RWPE2 (cell line): ENCODE measurements around the gene KCMF1.

ENCODE experiments used
- ATAC-seq: fragments of 200-7000 bp; cut with Tn5 transposase; 3 replicates; pipeline ENCODE4 v1.9.1; 2021; ENCODE audit warnings: low read depth
- DNase-seq: peaks from one replicate; pipeline ENCODE4 v3.0.0-alpha.2; 2020; ENCODE audit warnings: low spot score
- H3K27ac ChIP-seq: fragments of 450-650 bp; 2 replicates; pipeline ENCODE4 v1.5.1; 2017; ENCODE audit warnings: mild to moderate bottlenecking; ENCODE audit not compliant: poor library complexity, severe bottlenecking
- H3K27me3 ChIP-seq: fragments of 250-450 bp; sonication (Bioruptor Pico); 2 replicates; pipeline ENCODE4 v1.5.1; 2021; ENCODE audit warnings: mild to moderate bottlenecking, moderate library complexity; ENCODE audit not compliant: insufficient read depth, poor library complexity, severe bottlenecking
- H3K36me3 ChIP-seq: fragments of 250-450 bp; sonication (Bioruptor Pico); 2 replicates; pipeline ENCODE4 v1.5.1; 2020; ENCODE audit warnings: low read depth, mild to moderate bottlenecking, moderate library complexity
- H3K4me1 ChIP-seq: fragments of 250-450 bp; sonication (Bioruptor Pico); 2 replicates; pipeline ENCODE4 v1.5.1; 2021; ENCODE audit warnings: mild to moderate bottlenecking, moderate library complexity; ENCODE audit not compliant: insufficient read depth, poor library complexity, severe bottlenecking
- H3K4me3 ChIP-seq: fragments of 250-450 bp; sonication (Bioruptor Pico); 2 replicates; pipeline ENCODE4 v1.5.1; 2021; ENCODE audit warnings: mild to moderate bottlenecking, moderate library complexity; ENCODE audit not compliant: severe bottlenecking
- H3K9me3 ChIP-seq: fragments of 250-450 bp; sonication (Bioruptor Pico); 2 replicates; pipeline ENCODE4 v1.5.1; 2021; ENCODE audit warnings: mild to moderate bottlenecking, moderate library complexity; ENCODE audit not compliant: severe bottlenecking
- TF ChIP-seq, protein P1 (sequence below): fragments of 450-650 bp; IDR thresholded peaks from one replicate; pipeline ENCODE4 v1.5.1; 2017; ENCODE audit warnings: mild to moderate bottlenecking, moderate library complexity; ENCODE audit not compliant: poor library complexity, severe bottlenecking

The KCMF1 gene

GRCh38 chr2:85016446-85016845 is 45.5 kb downstream of the KCMF1 start:
- Histone ChIP-seq H3K4me1 (peaks cover 39% of the 10 kb centered on the region), H3K4me3 (no peak overlapping the region)

GRCh38 chr2:85017411-85018048 is 46.6 kb downstream of the KCMF1 start:
- Histone ChIP-seq H3K27me3 (no peaks in the 10 kb centered on the region), H3K27ac (peak overlapping the region; percentile 10), H3K36me3 (peaks cover 30% of the 10 kb centered on the region), H3K4me1 (peaks cover 39% of the 10 kb centered on the region), H3K4me3 (no peak overlapping the region), H3K9me3 (no peaks in the 10 kb centered on the region)
- DNase-seq (no peak), ATAC-seq (no peak)
- TF ChIP-seq, protein P1, sequence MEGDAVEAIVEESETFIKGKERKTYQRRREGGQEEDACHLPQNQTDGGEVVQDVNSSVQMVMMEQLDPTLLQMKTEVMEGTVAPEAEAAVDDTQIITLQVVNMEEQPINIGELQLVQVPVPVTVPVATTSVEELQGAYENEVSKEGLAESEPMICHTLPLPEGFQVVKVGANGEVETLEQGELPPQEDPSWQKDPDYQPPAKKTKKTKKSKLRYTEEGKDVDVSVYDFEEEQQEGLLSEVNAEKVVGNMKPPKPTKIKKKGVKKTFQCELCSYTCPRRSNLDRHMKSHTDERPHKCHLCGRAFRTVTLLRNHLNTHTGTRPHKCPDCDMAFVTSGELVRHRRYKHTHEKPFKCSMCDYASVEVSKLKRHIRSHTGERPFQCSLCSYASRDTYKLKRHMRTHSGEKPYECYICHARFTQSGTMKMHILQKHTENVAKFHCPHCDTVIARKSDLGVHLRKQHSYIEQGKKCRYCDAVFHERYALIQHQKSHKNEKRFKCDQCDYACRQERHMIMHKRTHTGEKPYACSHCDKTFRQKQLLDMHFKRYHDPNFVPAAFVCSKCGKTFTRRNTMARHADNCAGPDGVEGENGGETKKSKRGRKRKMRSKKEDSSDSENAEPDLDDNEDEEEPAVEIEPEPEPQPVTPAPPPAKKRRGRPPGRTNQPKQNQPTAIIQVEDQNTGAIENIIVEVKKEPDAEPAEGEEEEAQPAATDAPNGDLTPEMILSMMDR, result peak; percentile 65

More at GRCh38 chr2:85016446-85016845, 45.5 kb downstream of the KCMF1 start:
- no peak for ATAC-seq
- no peak for DNase-seq
- TF ChIP-seq, protein P1, result no peak
- Histone ChIP-seq H3K27ac (peak overlapping the region; percentile 58), H3K9me3 (no peaks in the 10 kb centered on the region), H3K27me3 (no peaks in the 10 kb centered on the region), H3K36me3 (peaks cover 22% of the 10 kb centered on the region)

GRCh38 chr2:85018049-85018447 is 47.1 kb downstream of the KCMF1 start:
- peaks cover 39% of the 10 kb centered on the region for H3K4me1 ChIP-seq
- H3K9me3 ChIP-seq, result no peaks in the 10 kb centered on the region
- ATAC-seq, result no peak
- H3K36me3 ChIP-seq, result peaks cover 30% of the 10 kb centered on the region
- DNase-seq, result no peak
- H3K4me3 ChIP-seq, result no peak overlapping the region
- TF ChIP-seq, protein P1, result peak; percentile 44
- peak overlapping the region; percentile 10 for H3K27ac ChIP-seq
- H3K27me3 ChIP-seq, result no peaks in the 10 kb centered on the region

DNA sequence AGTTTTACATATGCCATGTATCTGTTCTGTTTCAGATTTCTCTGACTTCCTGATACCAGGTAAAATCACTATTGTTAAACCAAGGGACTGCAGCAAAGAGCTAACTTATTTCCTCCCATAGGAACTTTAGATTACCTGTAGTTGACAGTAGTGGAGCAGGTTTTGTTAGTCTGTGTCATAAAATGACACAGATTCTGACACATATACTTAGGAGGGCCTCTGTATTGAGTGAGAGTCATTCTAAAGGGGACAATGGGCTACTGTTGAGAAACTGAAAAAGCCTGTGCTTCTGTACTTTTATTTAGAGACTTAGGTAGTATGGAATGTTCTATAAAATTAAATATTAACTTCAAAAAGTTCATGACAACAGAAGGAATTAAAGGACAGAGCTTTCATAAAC is 48.2 kb downstream of the KCMF1 start:
- H3K36me3 ChIP-seq, result peaks cover 36% of the 10 kb centered on the region
- no peaks in the 10 kb centered on the region for H3K27me3 ChIP-seq
- peaks cover 39% of the 10 kb centered on the region for H3K4me1 ChIP-seq
- DNase-seq (no peak), ATAC-seq (peak; percentile 19; the same call in 1 of the 3 replicates)
- no peak overlapping the region for H3K4me3 ChIP-seq
- peak overlapping the region; percentile 10 for H3K27ac ChIP-seq
- TF ChIP-seq, protein P1, result no peak
- no peaks in the 10 kb centered on the region for H3K9me3 ChIP-seq

DNA sequence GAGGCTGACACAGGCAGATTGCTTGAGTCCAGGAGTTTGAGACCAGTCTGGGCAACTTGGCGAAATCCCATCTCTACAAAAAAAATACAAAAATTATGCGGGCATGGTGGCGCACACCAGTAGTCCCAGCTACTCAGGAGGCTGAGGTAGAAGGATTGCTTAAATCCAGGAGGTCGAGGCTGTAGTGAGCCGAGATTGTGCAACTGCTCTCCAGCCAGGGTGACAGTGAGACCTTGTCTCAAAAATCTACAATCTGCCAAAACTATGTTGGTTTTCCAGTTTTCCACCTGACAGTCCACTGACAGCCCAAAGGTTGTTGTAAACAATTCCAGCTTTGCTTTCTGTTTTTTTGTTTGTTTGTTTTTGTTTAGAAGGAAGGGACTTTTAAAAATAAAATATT is 51.3 kb downstream of the KCMF1 start:
- TF ChIP-seq, protein P1, result no peak
- H3K27me3 ChIP-seq, result no peaks in the 10 kb centered on the region
- H3K4me1 ChIP-seq, result peaks cover 20% of the 10 kb centered on the region
- H3K9me3 ChIP-seq, result no peaks in the 10 kb centered on the region
- no peak overlapping the region for H3K27ac ChIP-seq
- H3K36me3 ChIP-seq, result peaks cover 48% of the 10 kb centered on the region
- ATAC-seq, result no peak
- H3K4me3 ChIP-seq, result no peak overlapping the region
- DNase-seq, result no peak
